Measurements from ENCODE around the gene MT1HL1. TPM values are rescaled to one million over a fixed set of nuclear protein-coding genes. Genes with fewer than 3 reads are reported as not detected.
A peak's percentile ranks its signal among the peaks of the same experiment; 100 is the strongest.

MT1HL1 gene
- polyA plus RNA-seq, result not detected
- long read RNA-seq, donor 1, result 0 reads
- long read RNA-seq, donor 2, result 0 reads
- long read RNA-seq, donor 3, result 0 reads
- long read RNA-seq, donor 4, result 0 reads
- long read RNA-seq, donor 5, result 0 reads
- long read RNA-seq, donor 6, result 0 reads
- long read RNA-seq, donor 7, result 0 reads
- long read RNA-seq, donor 8, result 0 reads
- long read RNA-seq, donor 9, result 0 reads
- long read RNA-seq, donor 10, result 0 reads

- WGBS, 3 donors, result 88 to 93% (median 90%) methylated on average over 18 of the region's 18 CpGs
- H3K4me1 ChIP-seq (ENCODE audit: control insufficient read depth in 3 of 3, insufficient read depth in 2 of 3, low read depth in 1 of 3, low read length in 2 of 3), result no peaks in the 10 kb centered on the region
- H3K36me3 ChIP-seq (ENCODE audit: control insufficient read depth in 3 of 3, insufficient read depth in 2 of 3, low read depth in 1 of 3, low read length in 3 of 3), result no peaks in the 10 kb centered on the region
- H3K4me3 ChIP-seq (ENCODE audit: low read depth in 1 of 3, low read length in 3 of 3), result no peak within 1 kb of the TSS
- DNase-seq, result no peak
- no peaks in the 10 kb centered on the region for H3K27me3 ChIP-seq (ENCODE audit: control insufficient read depth in 3 of 3, insufficient read depth in 3 of 3, low read length in 3 of 3)
- no peaks in the 10 kb centered on the region for H3K9me3 ChIP-seq (ENCODE audit: control insufficient read depth in 2 of 2, insufficient read depth in 1 of 2, low read depth in 1 of 2, low read length in 1 of 2)
- no peak within 1 kb of the TSS for H3K27ac ChIP-seq (ENCODE audit: low read depth in 1 of 3, low read length in 2 of 3)
- no peak for FAIRE-seq
These were observed at the start of gene MT1HL1 for GRCh38 chr1:237004116-237004515. TSS of gene MT1HL1 (minus strand) at chr1:237004441. CDS start at chr1:237004372, 69 bp downstream.

GRCh38 chr1:237050915-237051314, 46.7 kb upstream of the MT1HL1 start:
- FAIRE-seq, result no peak
- WGBS, 3 donors, result 69 to 76% (median 74%) methylated on average over 3 of the region's 3 CpGs
- H3K36me3 ChIP-seq (ENCODE audit: control insufficient read depth in 3 of 3, insufficient read depth in 2 of 3, low read depth in 1 of 3, low read length in 3 of 3), result no peaks in the 10 kb centered on the region

GRCh38 chr1:237050185-237050584, 45.9 kb upstream of the MT1HL1 start:
- FAIRE-seq (no peak), DNase-seq (no peak)
- Histone ChIP-seq H3K4me1 (ENCODE audit: control insufficient read depth in 3 of 3, insufficient read depth in 2 of 3, low read depth in 1 of 3, low read length in 2 of 3) (no peaks in the 10 kb centered on the region), H3K36me3 (ENCODE audit: control insufficient read depth in 3 of 3, insufficient read depth in 2 of 3, low read depth in 1 of 3, low read length in 3 of 3) (no peaks in the 10 kb centered on the region), H3K9me3 (ENCODE audit: control insufficient read depth in 2 of 2, insufficient read depth in 1 of 2, low read depth in 1 of 2, low read length in 1 of 2) (no peaks in the 10 kb centered on the region), H3K4me3 (ENCODE audit: low read depth in 1 of 3, low read length in 3 of 3) (no peak overlapping the region), H3K27ac (ENCODE audit: low read depth in 1 of 3, low read length in 2 of 3) (no peak overlapping the region), H3K27me3 (ENCODE audit: control insufficient read depth in 3 of 3, insufficient read depth in 3 of 3, low read length in 3 of 3) (peaks cover 0 to 2% (median 0%) of the 10 kb centered on the region in 3 donors)
- 72 to 83% (median 81%) methylated on average over 6 of the region's 6 CpGs for WGBS, 3 donors

More at GRCh38 chr1:237050915-237051314, 46.7 kb upstream of the MT1HL1 start:
- H3K4me1 ChIP-seq (ENCODE audit: control insufficient read depth in 3 of 3, insufficient read depth in 2 of 3, low read depth in 1 of 3, low read length in 2 of 3), result no peaks in the 10 kb centered on the region
- no peak for DNase-seq
- H3K9me3 ChIP-seq (ENCODE audit: control insufficient read depth in 2 of 2, insufficient read depth in 1 of 2, low read depth in 1 of 2, low read length in 1 of 2), result no peaks in the 10 kb centered on the region
- H3K27me3 ChIP-seq (ENCODE audit: control insufficient read depth in 3 of 3, insufficient read depth in 3 of 3, low read length in 3 of 3), result peaks cover 0 to 2% (median 0%) of the 10 kb centered on the region in 3 donors
- H3K27ac ChIP-seq (ENCODE audit: low read depth in 1 of 3, low read length in 2 of 3), result no peak overlapping the region
- no peak overlapping the region for H3K4me3 ChIP-seq (ENCODE audit: low read depth in 1 of 3, low read length in 3 of 3)

- H3K27ac ChIP-seq (ENCODE audit: low read depth in 1 of 3, low read length in 2 of 3), result no peak overlapping the region
- DNase-seq, result no peak
- peaks cover 0 to 7% (median 5%) of the 10 kb centered on the region in 3 donors for H3K27me3 ChIP-seq (ENCODE audit: control insufficient read depth in 3 of 3, insufficient read depth in 3 of 3, low read length in 3 of 3)
- H3K9me3 ChIP-seq (ENCODE audit: control insufficient read depth in 2 of 2, insufficient read depth in 1 of 2, low read depth in 1 of 2, low read length in 1 of 2), result no peaks in the 10 kb centered on the region
- H3K36me3 ChIP-seq (ENCODE audit: control insufficient read depth in 3 of 3, insufficient read depth in 2 of 3, low read depth in 1 of 3, low read length in 3 of 3), result no peaks in the 10 kb centered on the region
- 82 to 89% (median 84%) methylated on average over 5 of the region's 5 CpGs for WGBS, 3 donors
- FAIRE-seq, result no peak
- H3K4me3 ChIP-seq (ENCODE audit: low read depth in 1 of 3, low read length in 3 of 3), result no peak overlapping the region
- H3K4me1 ChIP-seq (ENCODE audit: control insufficient read depth in 3 of 3, insufficient read depth in 2 of 3, low read depth in 1 of 3, low read length in 2 of 3), result no peaks in the 10 kb centered on the region
These were observed 44.6 kb upstream of the MT1HL1 start for GRCh38 chr1:237048803-237049202.

GRCh38 chr1:237045278-237046016, 41.2 kb upstream of the MT1HL1 start:
- DNase-seq, result no peak
- no peaks in the 10 kb centered on the region for H3K4me1 ChIP-seq (ENCODE audit: control insufficient read depth in 3 of 3, insufficient read depth in 2 of 3, low read depth in 1 of 3, low read length in 2 of 3)
- no peak overlapping the region for H3K4me3 ChIP-seq (ENCODE audit: low read depth in 1 of 3, low read length in 3 of 3)
- peaks cover 0 to 2% of the 10 kb centered on the region in 2 donors for H3K9me3 ChIP-seq (ENCODE audit: control insufficient read depth in 2 of 2, insufficient read depth in 1 of 2, low read depth in 1 of 2, low read length in 1 of 2)
- WGBS, 3 donors, result 23 to 32% (median 25%) methylated on average over 3 of the region's 3 CpGs
- H3K36me3 ChIP-seq (ENCODE audit: control insufficient read depth in 3 of 3, insufficient read depth in 2 of 3, low read depth in 1 of 3, low read length in 3 of 3), result no peaks in the 10 kb centered on the region
- H3K27me3 ChIP-seq (ENCODE audit: control insufficient read depth in 3 of 3, insufficient read depth in 3 of 3, low read length in 3 of 3), result peaks cover 15 to 35% (median 16%) of the 10 kb centered on the region in 3 donors
- no peak for FAIRE-seq
- H3K27ac ChIP-seq (ENCODE audit: low read depth in 1 of 3, low read length in 2 of 3), result no peak overlapping the region

GRCh38 chr1:237043846-237044636, 39.8 kb upstream of the MT1HL1 start:
- Histone ChIP-seq H3K4me1 (ENCODE audit: control insufficient read depth in 3 of 3, insufficient read depth in 2 of 3, low read depth in 1 of 3, low read length in 2 of 3) (no peaks in the 10 kb centered on the region), H3K9me3 (ENCODE audit: control insufficient read depth in 2 of 2, insufficient read depth in 1 of 2, low read depth in 1 of 2, low read length in 1 of 2) (peaks cover 0 to 2% of the 10 kb centered on the region in 2 donors), H3K36me3 (ENCODE audit: control insufficient read depth in 3 of 3, insufficient read depth in 2 of 3, low read depth in 1 of 3, low read length in 3 of 3) (no peaks in the 10 kb centered on the region), H3K27ac (ENCODE audit: low read depth in 1 of 3, low read length in 2 of 3) (no peak overlapping the region), H3K27me3 (ENCODE audit: control insufficient read depth in 3 of 3, insufficient read depth in 3 of 3, low read length in 3 of 3) (peaks cover 15 to 35% (median 16%) of the 10 kb centered on the region in 3 donors), H3K4me3 (ENCODE audit: low read depth in 1 of 3, low read length in 3 of 3) (no peak overlapping the region)
- FAIRE-seq (no peak), DNase-seq (no peak)
- whole genome bisulfite sequencing, 3 donors, result 11 to 18% (median 15%) methylated on average over 14 of the region's 14 CpGs

GRCh38 chr1:237042892-237043576, 38.8 kb upstream of the MT1HL1 start:
- Histone ChIP-seq H3K36me3 (ENCODE audit: control insufficient read depth in 3 of 3, insufficient read depth in 2 of 3, low read depth in 1 of 3, low read length in 3 of 3) (no peaks in the 10 kb centered on the region), H3K27me3 (ENCODE audit: control insufficient read depth in 3 of 3, insufficient read depth in 3 of 3, low read length in 3 of 3) (peaks cover 15 to 35% (median 16%) of the 10 kb centered on the region in 3 donors), H3K27ac (ENCODE audit: low read depth in 1 of 3, low read length in 2 of 3) (no peak overlapping the region), H3K4me3 (ENCODE audit: low read depth in 1 of 3, low read length in 3 of 3) (peak overlapping the region in 1 of 3 donors; percentile 44), H3K9me3 (ENCODE audit: control insufficient read depth in 2 of 2, insufficient read depth in 1 of 2, low read depth in 1 of 2, low read length in 1 of 2) (peaks cover 0 to 2% of the 10 kb centered on the region in 2 donors), H3K4me1 (ENCODE audit: control insufficient read depth in 3 of 3, insufficient read depth in 2 of 3, low read depth in 1 of 3, low read length in 2 of 3) (no peaks in the 10 kb centered on the region)
- FAIRE-seq, result no peak
- WGBS, 3 donors, result 3 to 13% (median 11%) methylated on average over 44 to 55 of the region's 55 CpGs
- peak in 1 of 2 donors; percentile 12 for DNase-seq

- H3K27ac ChIP-seq (ENCODE audit: low read depth in 1 of 3, low read length in 2 of 3), result no peak overlapping the region
- H3K4me3 ChIP-seq (ENCODE audit: low read depth in 1 of 3, low read length in 3 of 3), result peak overlapping the region; percentile 4 to 44 (median 25)
- no peak for FAIRE-seq
- no peaks in the 10 kb centered on the region for H3K36me3 ChIP-seq (ENCODE audit: control insufficient read depth in 3 of 3, insufficient read depth in 2 of 3, low read depth in 1 of 3, low read length in 3 of 3)
- no peak for DNase-seq
- peaks cover 0 to 2% of the 10 kb centered on the region in 2 donors for H3K9me3 ChIP-seq (ENCODE audit: control insufficient read depth in 2 of 2, insufficient read depth in 1 of 2, low read depth in 1 of 2, low read length in 1 of 2)
- 2 to 10% (median 4%) methylated on average over 18 to 41 of the region's 41 CpGs for WGBS, 3 donors
- H3K27me3 ChIP-seq (ENCODE audit: control insufficient read depth in 3 of 3, insufficient read depth in 3 of 3, low read length in 3 of 3), result peaks cover 15 to 35% (median 16%) of the 10 kb centered on the region in 3 donors
- H3K4me1 ChIP-seq (ENCODE audit: control insufficient read depth in 3 of 3, insufficient read depth in 2 of 3, low read depth in 1 of 3, low read length in 2 of 3), result no peaks in the 10 kb centered on the region
These were observed 38.3 kb upstream of the MT1HL1 start for GRCh38 chr1:237042526-237042891.
